Measurements from ENCODE around the gene DLG2. TPM values are rescaled to one million over a fixed set of nuclear protein-coding genes. Genes with fewer than 3 reads are reported as not detected.

The DLG2 gene
- total RNA-seq, 1 experiment from 2014 or later: 17.5 TPM

DNA sequence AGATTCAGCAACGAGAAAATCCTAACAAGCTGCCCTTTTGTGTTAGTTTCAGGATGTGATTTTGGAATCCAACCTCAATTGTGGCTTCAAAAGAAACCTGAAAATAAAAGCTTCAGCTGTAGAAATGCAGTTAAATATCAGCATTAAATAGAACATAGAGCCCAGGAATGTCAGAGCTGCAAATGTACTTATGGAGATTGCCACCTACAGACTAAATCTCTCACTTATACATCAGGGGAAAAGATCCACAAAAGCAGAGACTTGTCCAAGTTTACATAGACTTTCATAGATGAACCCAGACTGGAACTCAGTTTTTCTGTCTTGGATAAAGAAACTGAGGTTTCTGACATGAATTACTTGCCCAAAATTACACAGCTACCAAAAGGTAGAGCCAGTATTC, 446.6 kb downstream of the DLG2 start:
- POLR2A ChIA-PET: no interaction called here
- H3K4me1 Mint-ChIP-seq: peaks cover 5% of the 10 kb centered on the region

DNA sequence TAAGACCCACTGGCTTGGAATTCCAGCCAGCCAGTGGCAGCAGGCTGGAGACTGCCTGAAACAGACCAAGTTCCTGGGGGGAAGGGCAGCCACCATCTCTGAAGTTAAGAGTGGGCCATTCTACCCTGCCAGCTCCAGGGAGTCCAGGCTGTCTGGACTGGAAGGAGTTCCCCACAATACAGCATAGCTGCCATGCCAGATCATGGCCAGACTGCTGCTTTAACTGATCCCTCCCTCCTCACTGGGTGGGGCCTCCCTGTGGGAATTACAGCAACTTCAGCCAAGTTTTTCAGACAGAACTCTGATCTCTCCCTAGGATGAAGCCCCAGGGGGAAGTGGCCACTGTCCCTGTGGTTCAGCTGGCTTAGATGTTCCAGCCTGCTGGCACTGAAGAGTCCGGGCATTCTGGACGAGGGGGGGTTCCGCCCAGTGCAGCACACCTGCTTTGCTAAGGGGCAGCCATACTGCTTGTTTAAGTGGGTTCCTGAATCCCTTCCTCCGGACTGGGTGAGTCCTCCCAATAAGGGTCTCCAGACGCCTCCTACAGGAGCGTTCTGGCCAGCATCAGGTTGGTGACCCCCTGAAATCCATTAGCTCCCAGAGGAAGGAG, 455.4 kb downstream of the DLG2 start:
- H3K27ac Mint-ChIP-seq: no peak overlapping the region
- no peaks in the 10 kb centered on the region for H3K27me3 Mint-ChIP-seq (ENCODE audit: low read depth)
- no peak overlapping the region for H3K4me3 Mint-ChIP-seq
- ChIA-PET CTCF (interaction anchor here (0.6 to 1.4 kb wide), 3 partner anchors 8 to 391 kb away, joined by 3 read pairs; no protein-coding TSS in a partner anchor), POLR2A (no interaction called here)
- H3K4me1 Mint-ChIP-seq: peaks cover 34% of the 10 kb centered on the region
- H3K36me3 Mint-ChIP-seq: peaks cover 15% of the 10 kb centered on the region
- DNase-seq (ENCODE audit: low spot score) (peak; percentile 9), ATAC-seq (peak; percentile 49)
- H3K9me3 Mint-ChIP-seq: peaks cover 40% of the 10 kb centered on the region
- TF ChIP-seq, protein P1, sequence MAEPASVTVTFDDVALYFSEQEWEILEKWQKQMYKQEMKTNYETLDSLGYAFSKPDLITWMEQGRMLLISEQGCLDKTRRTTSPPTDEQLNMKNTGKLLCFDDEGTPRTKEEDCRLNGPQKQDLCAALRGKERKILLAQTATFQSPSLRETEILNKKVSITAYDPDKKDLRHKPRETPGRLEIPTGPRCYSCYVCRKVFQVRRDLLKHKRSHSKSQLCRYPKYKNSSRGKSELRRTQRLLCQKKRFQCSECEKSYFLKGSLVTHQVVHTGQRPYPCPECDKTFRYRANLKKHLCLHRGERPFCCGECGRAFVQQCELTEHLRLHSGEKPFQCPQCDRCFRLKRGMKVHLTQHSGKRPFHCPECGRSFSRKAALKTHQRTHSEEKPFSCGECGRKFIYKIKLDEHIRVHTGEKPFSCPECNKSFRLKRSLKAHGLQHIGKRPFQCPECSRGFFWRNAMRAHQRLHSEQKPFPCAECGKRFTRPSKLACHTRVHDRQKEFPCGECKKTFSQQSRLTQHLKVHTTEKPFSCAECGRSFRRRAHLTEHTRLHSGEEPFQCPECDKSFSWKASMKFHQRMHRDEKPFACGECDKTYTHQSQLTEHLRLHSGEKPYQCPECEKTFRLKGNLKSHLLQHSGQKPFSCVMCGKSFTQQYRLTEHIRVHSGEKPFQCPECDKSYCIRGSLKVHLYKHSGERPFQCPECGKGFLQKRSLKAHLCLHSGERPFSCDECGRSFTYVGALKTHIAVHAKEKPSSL (CRISPR knock-in tag; conservative IDR thresholded peaks at IDR 0.05): no peak

More for the DNA sequence above, 446.6 kb downstream of the DLG2 start:
- Mint-ChIP-seq H3K27me3 (ENCODE audit: low read depth) (no peaks in the 10 kb centered on the region), H3K36me3 (peaks cover 6% of the 10 kb centered on the region; the same call in 1 of the 2 replicates), H3K4me3 (no peak overlapping the region), H3K9me3 (peaks cover 11% of the 10 kb centered on the region), H3K27ac (no peak overlapping the region)
- DNase-seq (ENCODE audit: low spot score): no peak
- no peak for ATAC-seq
- CTCF ChIA-PET: no interaction called here
- TF ChIP-seq, protein P2, sequence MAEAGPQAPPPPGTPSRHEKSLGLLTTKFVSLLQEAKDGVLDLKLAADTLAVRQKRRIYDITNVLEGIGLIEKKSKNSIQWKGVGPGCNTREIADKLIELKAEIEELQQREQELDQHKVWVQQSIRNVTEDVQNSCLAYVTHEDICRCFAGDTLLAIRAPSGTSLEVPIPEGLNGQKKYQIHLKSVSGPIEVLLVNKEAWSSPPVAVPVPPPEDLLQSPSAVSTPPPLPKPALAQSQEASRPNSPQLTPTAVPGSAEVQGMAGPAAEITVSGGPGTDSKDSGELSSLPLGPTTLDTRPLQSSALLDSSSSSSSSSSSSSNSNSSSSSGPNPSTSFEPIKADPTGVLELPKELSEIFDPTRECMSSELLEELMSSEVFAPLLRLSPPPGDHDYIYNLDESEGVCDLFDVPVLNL (CRISPR knock-in tag; IDR thresholded peaks at IDR 0.05; ENCODE audit: borderline replicate concordance, low read depth): no peak

DNA sequence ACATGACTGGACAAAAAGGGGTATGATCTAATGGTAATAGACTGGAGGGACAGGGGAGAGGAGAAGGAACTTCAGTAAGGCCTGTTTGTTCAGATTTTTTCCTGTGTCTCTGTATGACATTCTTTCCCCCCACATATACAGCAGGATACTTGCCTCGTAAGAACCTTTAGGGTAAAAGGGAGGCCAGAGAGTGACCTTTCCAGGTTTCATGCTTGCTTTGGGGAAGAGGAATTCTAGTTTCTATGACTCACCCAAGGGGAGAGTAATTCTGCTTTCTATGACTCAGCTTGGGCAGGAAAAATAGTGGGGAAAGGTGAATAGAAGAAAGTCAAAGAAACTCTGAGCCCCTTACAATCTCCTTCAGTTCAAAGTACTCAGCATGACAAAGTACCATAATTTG, 457.0 kb downstream of the DLG2 start:
- H3K4me3 Mint-ChIP-seq: no peak overlapping the region
- TF ChIP-seq MYBL2 (CRISPR knock-in tag; IDR thresholded peaks at IDR 0.05) (no peak), JAZF1 (CRISPR knock-in tag; IDR thresholded peaks at IDR 0.05) (no peak), HMGA2 (CRISPR knock-in tag; IDR thresholded peaks at IDR 0.05) (no peak), ZNF219 (CRISPR knock-in tag; IDR thresholded peaks at IDR 0.05; ENCODE audit: borderline replicate concordance) (no peak), ZNF396 (CRISPR knock-in tag; IDR thresholded peaks at IDR 0.05; ENCODE audit: borderline replicate concordance) (no peak), NFYB (CRISPR knock-in tag; conservative IDR thresholded peaks at IDR 0.05; ENCODE audit: low read depth) (no peak), ZNF423 (CRISPR knock-in tag; IDR thresholded peaks at IDR 0.05) (no peak), SMAD3 (CRISPR knock-in tag; IDR thresholded peaks at IDR 0.05; ENCODE audit: borderline replicate concordance) (no peak), CREM (CRISPR knock-in tag; IDR thresholded peaks at IDR 0.05) (no peak)
- TF ChIP-seq, protein P2 (CRISPR knock-in tag; IDR thresholded peaks at IDR 0.05; ENCODE audit: borderline replicate concordance, low read depth): no peak
- TF ChIP-seq, protein P3, sequence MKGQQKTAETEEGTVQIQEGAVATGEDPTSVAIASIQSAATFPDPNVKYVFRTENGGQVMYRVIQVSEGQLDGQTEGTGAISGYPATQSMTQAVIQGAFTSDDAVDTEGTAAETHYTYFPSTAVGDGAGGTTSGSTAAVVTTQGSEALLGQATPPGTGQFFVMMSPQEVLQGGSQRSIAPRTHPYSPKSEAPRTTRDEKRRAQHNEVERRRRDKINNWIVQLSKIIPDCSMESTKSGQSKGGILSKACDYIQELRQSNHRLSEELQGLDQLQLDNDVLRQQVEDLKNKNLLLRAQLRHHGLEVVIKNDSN (CRISPR knock-in tag; IDR thresholded peaks at IDR 0.05): no peak
- TF ChIP-seq, protein P4, sequence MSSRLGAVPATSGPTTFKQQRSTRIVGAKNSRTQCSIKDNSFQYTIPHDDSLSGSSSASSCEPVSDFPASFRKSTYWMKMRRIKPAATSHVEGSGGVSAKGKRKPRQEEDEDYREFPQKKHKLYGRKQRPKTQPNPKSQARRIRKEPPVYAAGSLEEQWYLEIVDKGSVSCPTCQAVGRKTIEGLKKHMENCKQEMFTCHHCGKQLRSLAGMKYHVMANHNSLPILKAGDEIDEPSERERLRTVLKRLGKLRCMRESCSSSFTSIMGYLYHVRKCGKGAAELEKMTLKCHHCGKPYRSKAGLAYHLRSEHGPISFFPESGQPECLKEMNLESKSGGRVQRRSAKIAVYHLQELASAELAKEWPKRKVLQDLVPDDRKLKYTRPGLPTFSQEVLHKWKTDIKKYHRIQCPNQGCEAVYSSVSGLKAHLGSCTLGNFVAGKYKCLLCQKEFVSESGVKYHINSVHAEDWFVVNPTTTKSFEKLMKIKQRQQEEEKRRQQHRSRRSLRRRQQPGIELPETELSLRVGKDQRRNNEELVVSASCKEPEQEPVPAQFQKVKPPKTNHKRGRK (CRISPR knock-in tag; IDR thresholded peaks at IDR 0.05; ENCODE audit: borderline replicate concordance): no peak
- TF ChIP-seq, protein P5, sequence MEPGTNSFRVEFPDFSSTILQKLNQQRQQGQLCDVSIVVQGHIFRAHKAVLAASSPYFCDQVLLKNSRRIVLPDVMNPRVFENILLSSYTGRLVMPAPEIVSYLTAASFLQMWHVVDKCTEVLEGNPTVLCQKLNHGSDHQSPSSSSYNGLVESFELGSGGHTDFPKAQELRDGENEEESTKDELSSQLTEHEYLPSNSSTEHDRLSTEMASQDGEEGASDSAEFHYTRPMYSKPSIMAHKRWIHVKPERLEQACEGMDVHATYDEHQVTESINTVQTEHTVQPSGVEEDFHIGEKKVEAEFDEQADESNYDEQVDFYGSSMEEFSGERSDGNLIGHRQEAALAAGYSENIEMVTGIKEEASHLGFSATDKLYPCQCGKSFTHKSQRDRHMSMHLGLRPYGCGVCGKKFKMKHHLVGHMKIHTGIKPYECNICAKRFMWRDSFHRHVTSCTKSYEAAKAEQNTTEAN (CRISPR knock-in tag; IDR thresholded peaks at IDR 0.05): no peak
- TF ChIP-seq, protein P6, sequence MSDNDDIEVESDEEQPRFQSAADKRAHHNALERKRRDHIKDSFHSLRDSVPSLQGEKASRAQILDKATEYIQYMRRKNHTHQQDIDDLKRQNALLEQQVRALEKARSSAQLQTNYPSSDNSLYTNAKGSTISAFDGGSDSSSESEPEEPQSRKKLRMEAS (CRISPR knock-in tag; IDR thresholded peaks at IDR 0.05): no peak
- TF ChIP-seq, protein P7, sequence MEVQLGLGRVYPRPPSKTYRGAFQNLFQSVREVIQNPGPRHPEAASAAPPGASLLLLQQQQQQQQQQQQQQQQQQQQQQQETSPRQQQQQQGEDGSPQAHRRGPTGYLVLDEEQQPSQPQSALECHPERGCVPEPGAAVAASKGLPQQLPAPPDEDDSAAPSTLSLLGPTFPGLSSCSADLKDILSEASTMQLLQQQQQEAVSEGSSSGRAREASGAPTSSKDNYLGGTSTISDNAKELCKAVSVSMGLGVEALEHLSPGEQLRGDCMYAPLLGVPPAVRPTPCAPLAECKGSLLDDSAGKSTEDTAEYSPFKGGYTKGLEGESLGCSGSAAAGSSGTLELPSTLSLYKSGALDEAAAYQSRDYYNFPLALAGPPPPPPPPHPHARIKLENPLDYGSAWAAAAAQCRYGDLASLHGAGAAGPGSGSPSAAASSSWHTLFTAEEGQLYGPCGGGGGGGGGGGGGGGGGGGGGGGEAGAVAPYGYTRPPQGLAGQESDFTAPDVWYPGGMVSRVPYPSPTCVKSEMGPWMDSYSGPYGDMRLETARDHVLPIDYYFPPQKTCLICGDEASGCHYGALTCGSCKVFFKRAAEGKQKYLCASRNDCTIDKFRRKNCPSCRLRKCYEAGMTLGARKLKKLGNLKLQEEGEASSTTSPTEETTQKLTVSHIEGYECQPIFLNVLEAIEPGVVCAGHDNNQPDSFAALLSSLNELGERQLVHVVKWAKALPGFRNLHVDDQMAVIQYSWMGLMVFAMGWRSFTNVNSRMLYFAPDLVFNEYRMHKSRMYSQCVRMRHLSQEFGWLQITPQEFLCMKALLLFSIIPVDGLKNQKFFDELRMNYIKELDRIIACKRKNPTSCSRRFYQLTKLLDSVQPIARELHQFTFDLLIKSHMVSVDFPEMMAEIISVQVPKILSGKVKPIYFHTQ (CRISPR knock-in tag; IDR thresholded peaks at IDR 0.05): no peak
- TF ChIP-seq, protein P8, sequence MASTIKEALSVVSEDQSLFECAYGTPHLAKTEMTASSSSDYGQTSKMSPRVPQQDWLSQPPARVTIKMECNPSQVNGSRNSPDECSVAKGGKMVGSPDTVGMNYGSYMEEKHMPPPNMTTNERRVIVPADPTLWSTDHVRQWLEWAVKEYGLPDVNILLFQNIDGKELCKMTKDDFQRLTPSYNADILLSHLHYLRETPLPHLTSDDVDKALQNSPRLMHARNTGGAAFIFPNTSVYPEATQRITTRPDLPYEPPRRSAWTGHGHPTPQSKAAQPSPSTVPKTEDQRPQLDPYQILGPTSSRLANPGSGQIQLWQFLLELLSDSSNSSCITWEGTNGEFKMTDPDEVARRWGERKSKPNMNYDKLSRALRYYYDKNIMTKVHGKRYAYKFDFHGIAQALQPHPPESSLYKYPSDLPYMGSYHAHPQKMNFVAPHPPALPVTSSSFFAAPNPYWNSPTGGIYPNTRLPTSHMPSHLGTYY (CRISPR knock-in tag; IDR thresholded peaks at IDR 0.05): no peak
- H3K36me3 Mint-ChIP-seq: peaks cover 10% of the 10 kb centered on the region
- H3K27me3 Mint-ChIP-seq (ENCODE audit: low read depth): no peaks in the 10 kb centered on the region
- DNase-seq (ENCODE audit: low spot score) (no peak), ATAC-seq (peak; percentile 64)
- peak overlapping the region; percentile 93 for H3K27ac Mint-ChIP-seq
- peaks cover 39% of the 10 kb centered on the region for H3K4me1 Mint-ChIP-seq
- H3K9me3 Mint-ChIP-seq: peaks cover 27% of the 10 kb centered on the region
- POLR2A ChIA-PET: no interaction called here
- CTCF ChIA-PET: no interaction called here

All from WTC11 (cell line).